Ectodermal cell (in vitro differentiated cells): ENCODE results near the gene KCNQ5.

ENCODE experiments used
- H3K27ac ChIP-seq: 2 replicates; pipeline ENCODE4 v1.7.0; 2013; ENCODE audit warnings: mild to moderate bottlenecking, low read depth, low read length; ENCODE audit not compliant: insufficient read depth, poor library complexity, severe bottlenecking
- H3K27me3 ChIP-seq: 2 replicates; pipeline ENCODE4 v1.7.0; 2013; ENCODE audit warnings: mild to moderate bottlenecking, low read length; ENCODE audit not compliant: insufficient read depth, control insufficient read depth, poor library complexity, severe bottlenecking
- H3K36me3 ChIP-seq: one replicate; pipeline ENCODE4 v1.7.0; 2013; ENCODE audit warnings: low read length; ENCODE audit not compliant: control insufficient read depth, insufficient read depth
- H3K4me1 ChIP-seq: one replicate; pipeline ENCODE4 v1.7.0; 2013; ENCODE audit warnings: low read length; ENCODE audit not compliant: control insufficient read depth, insufficient read depth
- H3K4me3 ChIP-seq: 2 replicates; pipeline ENCODE4 v1.7.0; 2013; ENCODE audit warnings: low read depth, low read length, control low read depth; ENCODE audit not compliant: insufficient read depth
- H3K9me3 ChIP-seq: 2 replicates; pipeline ENCODE4 v1.7.0; 2013; ENCODE audit warnings: mild to moderate bottlenecking, low read length, moderate library complexity; ENCODE audit not compliant: control insufficient read depth
- WGBS, 2 experiments: methylation state at CpG; one replicate each; pipeline ENCODE4 v1.1.7; 2013; ENCODE audit warnings: missing lambda C conversion rate in 2 of 2; 5-methylcytosine and 5-hydroxymethylcytosine counted together

KCNQ5 gene

DNA sequence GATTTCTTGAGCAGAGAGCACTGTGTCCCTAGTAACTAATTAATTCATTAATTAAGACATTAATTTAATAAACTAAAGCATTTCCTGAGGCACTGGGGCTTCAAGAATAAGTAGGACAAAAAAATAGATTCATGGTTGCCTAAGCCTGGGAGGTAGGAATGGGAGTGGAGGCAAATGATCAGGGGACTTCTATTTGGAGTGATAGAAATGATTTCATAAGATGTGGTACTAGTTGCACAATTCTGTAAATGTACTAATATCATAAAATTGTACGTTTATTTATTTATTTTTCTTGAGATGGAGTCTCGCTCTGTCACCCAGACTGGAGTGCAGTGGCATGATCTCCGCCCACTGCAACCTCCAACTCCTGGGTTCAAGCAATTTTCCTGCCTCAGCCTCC is 316.2 kb downstream of the KCNQ5 start:
- H3K27ac ChIP-seq, result no peak overlapping the region
- H3K27me3 ChIP-seq, result no peaks in the 10 kb centered on the region
- H3K4me3 ChIP-seq, result no peak overlapping the region
- no peaks in the 10 kb centered on the region for H3K4me1 ChIP-seq
- WGBS, 2 experiments, result 85% methylated on average over 3 of the region's 3 CpGs
- H3K36me3 ChIP-seq, result no peaks in the 10 kb centered on the region
- no peaks in the 10 kb centered on the region for H3K9me3 ChIP-seq

DNA sequence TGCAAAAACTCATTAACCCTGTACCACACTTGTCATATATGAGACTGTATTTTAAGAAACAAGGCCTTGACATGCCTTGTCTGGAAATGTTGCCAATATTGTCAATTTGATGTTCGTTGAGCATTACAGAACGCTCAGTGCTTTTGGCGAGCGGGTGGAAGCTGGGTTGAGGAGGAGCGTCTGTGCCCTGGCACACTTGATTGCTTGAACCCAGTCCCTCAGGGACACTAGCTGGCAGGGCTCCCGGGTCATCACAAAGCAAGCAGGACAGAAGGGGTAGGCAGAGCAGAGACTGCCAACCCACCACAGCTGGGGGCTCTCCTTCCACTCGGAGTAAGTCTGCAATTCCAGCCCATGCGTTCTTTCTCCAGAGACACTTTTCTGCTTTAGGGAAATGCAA is 317.1 kb downstream of the KCNQ5 start:
- Histone ChIP-seq H3K4me3 (no peak overlapping the region), H3K9me3 (no peaks in the 10 kb centered on the region), H3K4me1 (no peaks in the 10 kb centered on the region), H3K27ac (no peak overlapping the region), H3K27me3 (no peaks in the 10 kb centered on the region), H3K36me3 (no peaks in the 10 kb centered on the region)
- WGBS, 2 experiments, result 91 to 94% methylated on average over 8 of the region's 8 CpGs

DNA sequence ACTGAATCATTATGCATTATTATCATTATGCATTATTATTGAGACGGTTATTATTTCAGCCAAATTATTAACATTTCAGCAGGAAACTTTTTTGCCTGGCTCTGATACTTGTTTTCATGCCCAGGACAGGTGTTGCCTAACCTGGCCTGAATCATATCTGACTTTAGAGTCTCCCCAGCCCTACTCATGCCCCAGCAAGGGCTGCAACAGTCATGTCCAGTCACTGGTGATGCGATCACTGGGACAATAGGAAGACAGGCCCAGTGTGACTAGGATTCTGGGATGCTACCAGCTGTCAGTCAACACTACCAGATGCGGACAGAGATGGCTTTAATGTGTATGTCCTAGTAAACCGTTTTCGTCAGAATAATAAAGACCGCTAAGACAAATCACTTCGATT is 318.4 kb downstream of the KCNQ5 start:
- no peaks in the 10 kb centered on the region for H3K36me3 ChIP-seq
- H3K4me1 ChIP-seq, result no peaks in the 10 kb centered on the region
- no peak overlapping the region for H3K4me3 ChIP-seq
- H3K27me3 ChIP-seq, result no peaks in the 10 kb centered on the region
- no peaks in the 10 kb centered on the region for H3K9me3 ChIP-seq
- WGBS, 2 experiments, result 96 to 97% methylated on average over 7 of the region's 7 CpGs
- H3K27ac ChIP-seq, result no peak overlapping the region

DNA sequence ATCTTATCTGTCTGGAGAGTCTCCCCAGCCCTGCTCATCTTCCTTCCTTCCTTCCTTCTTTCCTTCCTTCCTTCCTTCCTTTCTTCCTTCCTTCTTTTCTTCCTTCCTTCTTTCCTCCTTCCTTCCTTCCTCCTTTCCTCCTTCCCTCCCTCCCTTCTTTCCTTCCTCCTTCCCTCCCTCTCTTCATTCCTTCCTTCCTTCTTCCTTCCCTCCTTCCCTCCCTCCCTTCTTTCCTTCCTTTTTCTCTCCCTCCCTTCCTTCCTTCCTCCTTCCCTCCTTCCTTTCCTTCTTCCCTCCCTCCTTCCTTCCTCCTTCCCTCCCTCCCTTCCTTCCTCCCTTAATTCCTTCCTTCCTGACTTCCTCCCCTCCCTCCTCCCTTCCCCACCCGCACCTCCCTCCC is 319.4 kb downstream of the KCNQ5 start:
- no peak overlapping the region for H3K27ac ChIP-seq
- no peak overlapping the region for H3K4me3 ChIP-seq
- WGBS, 2 experiments, result 88 to 93% methylated on average over 1 of the region's 1 CpG
- H3K4me1 ChIP-seq, result no peaks in the 10 kb centered on the region
- no peaks in the 10 kb centered on the region for H3K36me3 ChIP-seq
- no peaks in the 10 kb centered on the region for H3K9me3 ChIP-seq
- H3K27me3 ChIP-seq, result no peaks in the 10 kb centered on the region

DNA sequence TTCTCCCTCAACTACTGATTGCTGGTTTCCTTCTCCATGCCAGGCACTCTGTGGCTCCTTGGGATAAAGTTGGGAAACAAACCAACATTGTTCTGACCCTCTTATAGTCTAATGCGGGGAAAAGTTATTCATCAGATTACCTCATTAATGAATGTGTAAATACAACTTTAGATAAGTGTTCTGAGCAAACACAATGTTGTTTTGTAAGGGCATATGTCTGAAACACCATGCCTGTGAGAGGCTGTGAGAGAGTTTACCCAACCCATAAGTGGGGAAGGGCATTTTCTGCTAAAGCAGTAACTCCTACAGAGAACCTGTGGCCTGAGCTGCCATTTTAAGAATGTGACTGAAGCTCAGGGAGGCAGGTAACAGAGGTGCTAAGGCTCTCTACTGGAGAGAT is 319.9 kb downstream of the KCNQ5 start:
- Histone ChIP-seq H3K36me3 (no peaks in the 10 kb centered on the region), H3K4me1 (no peaks in the 10 kb centered on the region), H3K27me3 (no peaks in the 10 kb centered on the region), H3K4me3 (no peak overlapping the region), H3K9me3 (no peaks in the 10 kb centered on the region), H3K27ac (no peak overlapping the region)
- 100% methylated on average over 1 of the region's 1 CpG; no CpG with 5 or more reads in 1 of the 2 experiments for whole genome bisulfite sequencing, 2 experiments

DNA sequence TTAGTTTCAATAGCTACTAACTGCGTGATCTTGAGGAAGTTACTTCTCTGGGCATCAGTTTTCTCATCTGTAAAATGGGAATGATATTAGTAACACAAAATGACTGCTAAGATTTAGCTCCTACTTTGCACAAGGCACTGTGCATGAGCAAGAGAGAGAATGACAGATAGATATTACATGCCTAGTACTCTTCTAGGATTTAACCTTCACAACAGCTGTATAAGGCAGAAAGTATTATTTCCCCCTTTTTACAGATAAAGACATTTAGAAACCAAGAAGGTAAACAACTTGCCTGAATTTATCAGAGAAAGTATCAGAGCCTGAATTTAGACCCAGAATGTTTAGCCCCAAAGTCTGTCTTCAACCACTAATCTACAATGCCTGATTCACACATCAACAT is 321.8 kb downstream of the KCNQ5 start:
- Histone ChIP-seq H3K4me3 (no peak overlapping the region), H3K9me3 (no peaks in the 10 kb centered on the region), H3K4me1 (no peaks in the 10 kb centered on the region), H3K27ac (no peak overlapping the region), H3K27me3 (no peaks in the 10 kb centered on the region), H3K36me3 (no peaks in the 10 kb centered on the region)
- 95 to 100% methylated on average over 1 of the region's 1 CpG for WGBS, 2 experiments

DNA sequence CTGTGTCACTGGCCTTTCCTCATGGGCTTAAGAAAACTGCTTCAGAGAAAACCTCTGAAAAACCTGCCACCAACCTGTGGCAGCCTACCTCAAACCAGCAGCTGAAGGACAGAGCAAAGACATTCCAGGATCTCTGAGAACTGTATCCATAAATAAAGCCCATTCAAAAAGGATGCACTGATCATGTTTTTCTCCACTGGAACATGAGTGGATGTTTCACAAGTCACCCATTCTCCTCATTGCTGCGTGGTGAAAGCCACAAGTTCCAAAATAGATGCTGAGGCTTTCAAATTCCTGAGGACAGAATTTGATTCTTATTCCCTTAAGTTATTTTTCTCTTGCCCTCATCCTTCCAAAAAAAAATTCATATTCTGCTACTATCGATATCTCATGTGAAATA is 322.8 kb downstream of the KCNQ5 start:
- Histone ChIP-seq H3K9me3 (no peaks in the 10 kb centered on the region), H3K4me1 (no peaks in the 10 kb centered on the region), H3K27ac (no peak overlapping the region), H3K27me3 (no peaks in the 10 kb centered on the region), H3K36me3 (no peaks in the 10 kb centered on the region), H3K4me3 (no peak overlapping the region)
- 91 to 100% methylated on average over 1 of the region's 2 CpGs for WGBS, 2 experiments

DNA sequence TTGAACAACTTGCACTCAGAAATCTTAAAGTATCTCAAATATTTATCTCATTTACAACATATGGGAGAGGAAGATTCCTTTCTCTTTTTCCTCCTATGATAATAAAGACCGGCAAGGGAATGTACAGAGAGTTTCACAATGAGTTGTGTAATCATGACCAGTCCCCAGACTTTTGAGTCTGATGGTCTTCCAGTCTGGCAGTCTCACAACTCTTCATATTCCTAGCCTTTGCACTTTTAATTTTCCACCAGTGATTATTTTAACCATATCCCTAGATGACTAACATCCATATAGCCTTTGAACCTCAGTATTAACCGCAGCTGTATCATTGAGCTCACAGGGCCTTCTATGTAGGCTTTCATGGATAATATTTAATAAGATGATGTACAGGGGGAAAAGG is 324.9 kb downstream of the KCNQ5 start:
- Histone ChIP-seq H3K36me3 (no peaks in the 10 kb centered on the region), H3K4me1 (no peaks in the 10 kb centered on the region), H3K4me3 (no peak overlapping the region), H3K27ac (no peak overlapping the region), H3K27me3 (no peaks in the 10 kb centered on the region), H3K9me3 (no peaks in the 10 kb centered on the region)
- 83 to 100% methylated on average over 1 to 2 of the region's 2 CpGs for WGBS, 2 experiments

DNA sequence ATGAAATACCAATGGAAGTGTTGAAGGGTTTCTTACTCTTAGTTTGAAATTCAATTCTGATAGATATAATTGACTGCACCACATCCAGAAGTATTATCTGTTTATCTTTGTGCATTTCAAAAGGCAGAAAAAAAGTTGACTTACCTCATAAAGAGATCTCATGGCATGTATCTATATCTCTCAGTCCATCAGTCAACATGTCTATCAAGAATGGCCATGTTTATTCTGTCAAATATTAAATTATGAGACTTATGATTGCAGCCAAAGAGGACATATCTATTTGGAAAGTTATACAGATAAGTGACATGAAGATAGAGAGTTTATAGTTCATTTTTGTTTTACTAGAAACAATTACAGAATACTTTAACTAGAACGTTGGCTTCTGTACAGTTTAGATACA is 325.7 kb downstream of the KCNQ5 start:
- Histone ChIP-seq H3K27ac (no peak overlapping the region), H3K4me3 (no peak overlapping the region), H3K4me1 (no peaks in the 10 kb centered on the region), H3K9me3 (no peaks in the 10 kb centered on the region), H3K27me3 (no peaks in the 10 kb centered on the region), H3K36me3 (no peaks in the 10 kb centered on the region)
- no CpG with 5 or more reads among the region's 1 CpG for WGBS, 2 experiments

DNA sequence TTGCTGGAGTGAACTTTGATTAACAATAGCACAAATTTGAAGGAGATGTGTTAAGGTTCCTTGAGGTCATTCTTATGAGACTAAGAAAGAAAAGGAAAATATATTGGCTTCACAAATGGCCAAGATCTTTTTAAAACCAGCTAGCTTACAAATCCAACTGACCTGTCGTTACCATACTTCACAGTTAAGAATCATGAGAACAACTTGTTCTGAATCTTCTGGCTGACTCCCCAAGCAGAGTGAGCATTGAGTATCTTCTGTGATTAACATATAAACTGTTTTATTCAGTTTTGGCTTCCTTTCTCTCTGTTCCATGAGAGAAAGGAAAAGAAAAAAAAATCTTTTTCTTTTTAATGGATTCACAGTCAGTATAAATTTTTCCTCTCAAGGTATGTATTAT is 326.3 kb downstream of the KCNQ5 start:
- WGBS, 2 experiments, result 100% methylated on average over 1 of the region's 1 CpG
- no peak overlapping the region for H3K27ac ChIP-seq

DNA sequence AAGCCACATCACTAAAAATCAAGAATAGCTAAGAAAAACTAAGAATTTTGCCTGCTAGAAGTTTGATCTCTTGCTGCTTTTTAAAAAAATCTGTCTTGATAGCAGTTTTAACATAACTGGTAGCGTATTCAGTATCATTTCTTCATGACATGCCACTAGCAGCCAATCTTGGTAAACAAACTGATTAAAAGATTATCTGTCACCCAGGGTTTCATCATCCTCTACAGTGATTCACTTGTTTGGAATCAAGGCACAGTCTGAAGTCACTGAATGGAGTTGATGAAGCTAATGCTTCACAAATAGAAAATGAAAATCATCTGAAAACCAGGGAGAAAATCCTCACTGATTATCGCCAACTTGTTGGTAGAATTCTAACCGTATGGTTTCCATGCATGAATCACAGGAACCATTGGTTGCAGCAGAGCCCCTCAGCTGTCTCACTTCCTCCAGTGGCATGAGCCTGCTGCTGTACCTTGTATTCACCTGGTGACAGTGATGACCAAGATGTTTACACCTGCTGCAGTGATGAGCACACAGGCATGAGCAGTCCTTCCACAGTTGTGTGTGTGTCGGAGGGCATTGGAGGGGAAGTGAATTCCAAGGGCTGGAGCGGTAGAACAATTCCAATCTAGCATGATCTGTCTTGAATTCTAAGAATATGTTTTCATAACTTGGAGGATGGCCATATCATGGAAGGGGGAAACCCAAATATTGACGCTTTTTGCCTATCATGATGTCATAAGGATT is 328.4 kb downstream of the KCNQ5 start:
- Histone ChIP-seq H3K27ac (no peak overlapping the region), H3K4me3 (no peak overlapping the region)
- 94 to 97% methylated on average over 6 of the region's 6 CpGs for WGBS, 2 experiments

More for the DNA sequence above, 326.3 kb downstream of the KCNQ5 start:
- H3K4me1 ChIP-seq, result no peaks in the 10 kb centered on the region
- no peaks in the 10 kb centered on the region for H3K9me3 ChIP-seq
- no peaks in the 10 kb centered on the region for H3K27me3 ChIP-seq
- no peaks in the 10 kb centered on the region for H3K36me3 ChIP-seq
- H3K4me3 ChIP-seq, result no peak overlapping the region

More for the DNA sequence above, 328.4 kb downstream of the KCNQ5 start:
- Histone ChIP-seq H3K9me3 (no peaks in the 10 kb centered on the region), H3K27me3 (no peaks in the 10 kb centered on the region), H3K4me1 (no peaks in the 10 kb centered on the region), H3K36me3 (no peaks in the 10 kb centered on the region)
